HL-60 (cell line): ENCODE data around the gene PEX26.

Experiments
- DNase-seq, 2 experiments: peaks; one replicate each; pipeline ENCODE4 v3.0.0-alpha.2; 2010 to 2020; ENCODE audit warnings: low read depth in 1 of 2, low spot score in 1 of 2
- H3K27ac ChIP-seq: fragments of 250-450 bp; sonication (Bioruptor Pico); replicated peaks from 2 replicates; pipeline ENCODE4 v1.5.1; 2020; ENCODE audit warnings: mild to moderate bottlenecking, moderate library complexity
- H3K27me3 ChIP-seq: fragments of 250-450 bp; sonication (Bioruptor Pico); 2 replicates; pipeline ENCODE4 v1.5.1; 2021; ENCODE audit warnings: mild to moderate bottlenecking, moderate library complexity; ENCODE audit not compliant: insufficient read depth, poor library complexity, severe bottlenecking
- H3K4me3 ChIP-seq: replicated peaks from 2 replicates; pipeline ENCODE4 v1.5.1; 2011; ENCODE audit warnings: mild to moderate bottlenecking, control low read depth, low read length; ENCODE audit not compliant: insufficient read depth
- GABPA ChIP-seq: IDR thresholded peaks from 2 replicates; pipeline ENCODE4 v1.6.1; 2012; ENCODE audit warnings: low read depth
- POLR2AphosphoS5 ChIP-seq: IDR thresholded peaks from 2 replicates; pipeline ENCODE4 v1.6.1; 2012; ENCODE audit warnings: low read depth
- REST ChIP-seq: IDR thresholded peaks from 2 replicates; pipeline ENCODE4 v1.6.1; 2012; ENCODE audit warnings: low read depth; ENCODE audit not compliant: insufficient replicate concordance
- SPI1 ChIP-seq: IDR thresholded peaks from 2 replicates; pipeline ENCODE4 v1.6.1; 2012; ENCODE audit warnings: low read depth, mild to moderate bottlenecking, borderline replicate concordance
- TF ChIP-seq, protein P1 (sequence below): IDR thresholded peaks from one replicate; pipeline ENCODE4 v1.5.1; 2011; ENCODE audit warnings: low read length, control low read depth, inconsistent platforms; ENCODE audit not compliant: insufficient read depth

The PEX26 gene

DNA sequence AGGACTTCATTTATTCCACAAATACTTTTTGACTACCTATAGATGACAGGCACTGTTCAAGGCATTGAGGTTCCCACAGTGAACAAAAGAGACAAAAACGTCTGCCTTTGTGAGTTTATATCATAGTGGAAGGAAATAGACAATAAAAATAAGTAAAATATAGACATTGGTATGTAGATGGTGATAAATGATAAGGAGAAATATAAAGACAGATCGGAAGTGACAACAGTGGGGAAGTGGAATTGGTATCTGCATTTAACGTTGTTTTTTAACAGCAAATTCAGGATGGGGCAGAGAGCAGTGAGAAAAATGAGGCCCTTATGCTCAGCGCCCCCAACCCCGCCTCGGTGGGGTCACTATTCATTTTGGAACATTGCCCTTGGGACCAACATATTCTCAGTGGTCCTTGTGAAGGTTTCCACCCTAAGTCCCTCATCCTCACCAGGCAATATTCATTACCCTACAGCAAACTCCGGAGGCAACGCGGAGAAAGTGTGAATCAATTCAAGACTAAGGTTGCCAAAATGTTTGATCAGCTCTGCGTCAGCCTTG is 627 bp upstream of the PEX26 start:
- Histone ChIP-seq H3K4me3 (peak overlapping the region; percentile 81), H3K27me3 (no peaks in the 10 kb centered on the region), H3K27ac (peak overlapping the region; percentile 88)
- no peak for DNase-seq
- no peak for TF ChIP-seq REST
- peak; percentile 23; the same call in 1 of the 2 replicates for TF ChIP-seq SPI1

DNA sequence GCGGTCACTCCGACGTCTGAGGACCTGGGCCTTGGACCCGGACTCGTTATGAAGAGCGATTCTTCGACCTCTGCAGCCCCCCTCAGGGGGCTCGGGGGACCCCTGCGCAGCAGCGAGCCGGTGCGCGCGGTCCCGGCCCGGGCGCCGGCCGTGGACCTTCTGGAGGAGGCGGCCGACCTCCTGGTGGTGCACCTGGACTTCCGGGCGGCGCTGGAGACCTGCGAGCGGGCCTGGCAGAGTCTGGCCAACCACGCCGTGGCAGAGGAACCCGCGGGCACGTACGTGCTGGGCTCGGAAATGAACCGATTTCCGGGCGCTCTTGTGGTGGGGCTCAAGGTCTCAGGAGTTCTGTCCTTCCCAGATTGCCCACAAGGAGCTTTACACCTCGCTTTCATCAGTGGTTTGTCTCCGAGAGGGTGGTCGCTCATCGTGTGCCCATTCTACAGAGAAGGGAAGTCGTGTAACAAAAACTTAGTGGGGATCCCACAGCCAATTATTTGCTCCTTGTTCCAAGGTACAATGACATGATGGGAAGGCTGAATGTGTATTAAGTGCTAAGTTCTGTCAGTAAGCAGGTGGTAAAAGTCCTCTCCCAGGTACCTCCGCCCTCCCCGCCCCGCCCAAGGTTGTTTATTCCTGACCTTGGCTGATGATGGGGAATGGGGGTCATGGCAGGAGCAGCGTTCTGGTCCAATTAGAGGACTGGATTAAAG is 695 bp downstream of the PEX26 start:
- TF ChIP-seq, protein P1, sequence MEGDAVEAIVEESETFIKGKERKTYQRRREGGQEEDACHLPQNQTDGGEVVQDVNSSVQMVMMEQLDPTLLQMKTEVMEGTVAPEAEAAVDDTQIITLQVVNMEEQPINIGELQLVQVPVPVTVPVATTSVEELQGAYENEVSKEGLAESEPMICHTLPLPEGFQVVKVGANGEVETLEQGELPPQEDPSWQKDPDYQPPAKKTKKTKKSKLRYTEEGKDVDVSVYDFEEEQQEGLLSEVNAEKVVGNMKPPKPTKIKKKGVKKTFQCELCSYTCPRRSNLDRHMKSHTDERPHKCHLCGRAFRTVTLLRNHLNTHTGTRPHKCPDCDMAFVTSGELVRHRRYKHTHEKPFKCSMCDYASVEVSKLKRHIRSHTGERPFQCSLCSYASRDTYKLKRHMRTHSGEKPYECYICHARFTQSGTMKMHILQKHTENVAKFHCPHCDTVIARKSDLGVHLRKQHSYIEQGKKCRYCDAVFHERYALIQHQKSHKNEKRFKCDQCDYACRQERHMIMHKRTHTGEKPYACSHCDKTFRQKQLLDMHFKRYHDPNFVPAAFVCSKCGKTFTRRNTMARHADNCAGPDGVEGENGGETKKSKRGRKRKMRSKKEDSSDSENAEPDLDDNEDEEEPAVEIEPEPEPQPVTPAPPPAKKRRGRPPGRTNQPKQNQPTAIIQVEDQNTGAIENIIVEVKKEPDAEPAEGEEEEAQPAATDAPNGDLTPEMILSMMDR = no peak
- TF ChIP-seq POLR2AphosphoS5 (peak; percentile 35; the same call in 1 of the 2 replicates), SPI1 (no peak), GABPA (no peak)
- Histone ChIP-seq H3K4me3 (peak overlapping the region; percentile 81), H3K27ac (peak overlapping the region; percentile 88), H3K27me3 (no peaks in the 10 kb centered on the region)
- DNase-seq = peak; percentile 49 to 53

GRCh38 chr22:18079706-18080233 is 2.0 kb downstream of the PEX26 start:
- H3K27ac ChIP-seq = no peak overlapping the region
- H3K4me3 ChIP-seq = no peak overlapping the region
- no peaks in the 10 kb centered on the region for H3K27me3 ChIP-seq
- TF ChIP-seq GABPA = no peak
- TF ChIP-seq POLR2AphosphoS5 = no peak
- TF ChIP-seq SPI1 = no peak
- TF ChIP-seq, protein P1 = no peak
- TF ChIP-seq REST = no peak
- DNase-seq = no peak

- DNase-seq = no peak
- Histone ChIP-seq H3K27ac (no peak overlapping the region), H3K4me3 (no peak overlapping the region), H3K27me3 (no peaks in the 10 kb centered on the region)
- TF ChIP-seq REST (no peak), POLR2AphosphoS5 (no peak), GABPA (no peak), SPI1 (no peak)
- TF ChIP-seq, protein P1 = no peak
Measured at GRCh38 chr22:18081416-18081815, 3.6 kb downstream of the PEX26 start.
